Measurements from ENCODE around the gene LAYN.
A peak's percentile ranks its signal among the peaks of the same experiment; 100 is the strongest.

Gene LAYN

DNA sequence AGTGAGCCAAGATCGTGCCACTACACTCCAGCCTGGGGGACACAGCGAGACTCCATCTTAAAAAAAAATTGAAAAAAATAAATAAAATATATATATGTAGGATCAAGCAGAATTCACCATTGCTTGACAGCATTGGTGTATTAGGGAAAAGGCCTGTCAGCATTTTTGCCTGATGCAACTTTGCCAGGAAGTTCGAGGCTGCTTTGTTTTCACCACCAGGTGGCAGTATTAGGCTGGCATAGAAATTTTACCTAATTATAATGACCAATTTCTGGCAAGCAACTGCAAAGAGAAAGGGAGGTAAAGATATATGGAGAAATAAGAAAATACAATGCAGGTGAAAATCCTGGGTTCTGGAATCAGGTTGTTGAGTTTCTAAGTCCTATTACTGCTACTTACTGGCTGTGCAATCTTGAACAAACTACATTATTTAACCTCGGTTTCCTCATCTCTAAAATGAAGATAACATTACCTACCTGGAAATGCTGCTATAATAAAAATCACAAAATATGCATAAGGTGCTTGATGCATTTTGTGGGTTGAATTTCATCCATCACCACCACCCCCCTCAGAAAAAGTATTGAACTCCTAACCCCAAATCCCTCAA, 24.7 kb downstream of the LAYN start:
- no peak for DNase-seq (ENCODE audit: low read depth)
- TF ChIP-seq, protein P1, sequence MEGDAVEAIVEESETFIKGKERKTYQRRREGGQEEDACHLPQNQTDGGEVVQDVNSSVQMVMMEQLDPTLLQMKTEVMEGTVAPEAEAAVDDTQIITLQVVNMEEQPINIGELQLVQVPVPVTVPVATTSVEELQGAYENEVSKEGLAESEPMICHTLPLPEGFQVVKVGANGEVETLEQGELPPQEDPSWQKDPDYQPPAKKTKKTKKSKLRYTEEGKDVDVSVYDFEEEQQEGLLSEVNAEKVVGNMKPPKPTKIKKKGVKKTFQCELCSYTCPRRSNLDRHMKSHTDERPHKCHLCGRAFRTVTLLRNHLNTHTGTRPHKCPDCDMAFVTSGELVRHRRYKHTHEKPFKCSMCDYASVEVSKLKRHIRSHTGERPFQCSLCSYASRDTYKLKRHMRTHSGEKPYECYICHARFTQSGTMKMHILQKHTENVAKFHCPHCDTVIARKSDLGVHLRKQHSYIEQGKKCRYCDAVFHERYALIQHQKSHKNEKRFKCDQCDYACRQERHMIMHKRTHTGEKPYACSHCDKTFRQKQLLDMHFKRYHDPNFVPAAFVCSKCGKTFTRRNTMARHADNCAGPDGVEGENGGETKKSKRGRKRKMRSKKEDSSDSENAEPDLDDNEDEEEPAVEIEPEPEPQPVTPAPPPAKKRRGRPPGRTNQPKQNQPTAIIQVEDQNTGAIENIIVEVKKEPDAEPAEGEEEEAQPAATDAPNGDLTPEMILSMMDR (IDR thresholded peaks at IDR 0.05; ENCODE audit: control insufficient read depth, insufficient read depth, low read depth, low read length, missing control alignments) = peak; percentile 78
- no peak overlapping the region for H3K4me3 ChIP-seq (ENCODE audit: control insufficient read depth, low read depth, low read length)

DNA sequence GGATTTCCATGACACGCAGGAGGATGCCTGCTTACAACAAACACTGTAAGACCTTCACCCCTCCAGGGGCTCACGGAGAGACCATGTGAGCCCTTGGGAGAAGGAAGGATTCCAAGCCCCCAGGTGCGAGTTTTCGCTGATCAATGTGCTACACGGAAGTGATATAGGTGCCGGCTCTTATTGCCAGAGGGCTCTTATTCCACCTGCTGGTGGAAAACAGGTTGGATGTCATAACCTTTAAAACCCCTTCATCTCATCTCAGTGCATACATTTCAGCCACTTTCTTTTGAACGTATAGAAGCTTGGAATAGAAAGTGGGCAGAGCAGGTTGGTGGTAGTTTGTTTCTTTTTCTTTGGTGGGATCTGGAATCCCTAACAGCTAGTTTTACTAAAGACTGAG, 25.8 kb downstream of the LAYN start:
- H3K4me3 ChIP-seq (ENCODE audit: control insufficient read depth, low read depth, low read length) = no peak overlapping the region
- DNase-seq (ENCODE audit: low read depth) = no peak
- TF ChIP-seq, protein P1 (IDR thresholded peaks at IDR 0.05; ENCODE audit: control insufficient read depth, insufficient read depth, low read depth, low read length, missing control alignments) = no peak

DNA sequence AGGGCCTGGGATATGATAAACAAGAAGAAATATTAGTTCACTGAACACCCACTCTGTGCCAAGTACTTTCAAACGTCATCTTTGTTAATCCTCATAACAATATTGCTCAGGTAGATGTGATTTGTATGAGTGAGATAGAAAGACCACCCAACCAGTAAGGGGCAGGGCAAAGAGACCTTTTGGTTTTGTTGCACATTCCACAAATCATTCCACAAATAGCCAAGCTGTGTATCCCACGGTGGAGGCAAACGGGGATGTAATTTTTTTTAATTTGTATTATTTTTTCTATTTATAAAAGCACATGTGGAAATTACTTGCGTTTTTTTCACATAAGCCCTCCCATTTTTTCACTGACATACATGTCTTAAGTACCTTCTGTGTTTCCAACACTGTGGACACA, 29.0 kb downstream of the LAYN start:
- TF ChIP-seq, protein P1 (IDR thresholded peaks at IDR 0.05; ENCODE audit: control insufficient read depth, insufficient read depth, low read depth, low read length, missing control alignments) = no peak
- DNase-seq (ENCODE audit: low read depth) = no peak
- H3K4me3 ChIP-seq (ENCODE audit: control insufficient read depth, low read depth, low read length) = no peak overlapping the region

DNA sequence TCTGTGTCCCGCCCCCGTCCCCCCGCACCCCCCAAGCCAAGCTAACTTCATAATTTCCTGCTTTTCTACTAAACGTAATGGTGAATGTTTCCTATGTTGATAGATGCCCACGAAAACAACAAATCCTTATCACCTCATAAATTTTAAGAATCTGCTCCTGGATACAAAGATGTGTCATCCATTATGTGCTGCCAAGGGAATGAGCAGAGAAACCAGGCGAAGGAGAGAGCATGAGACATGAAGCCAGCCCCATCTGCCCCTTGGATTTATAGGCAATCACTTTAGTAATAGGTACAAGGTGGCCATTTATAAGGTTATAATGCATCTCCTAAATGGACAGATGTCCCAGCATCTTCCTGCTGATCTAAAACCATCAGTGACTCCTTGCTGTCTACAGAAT, 30.3 kb downstream of the LAYN start:
- no peak overlapping the region for H3K4me3 ChIP-seq (ENCODE audit: control insufficient read depth, low read depth, low read length)
- no peak for DNase-seq (ENCODE audit: low read depth)
- TF ChIP-seq, protein P1 (IDR thresholded peaks at IDR 0.05; ENCODE audit: control insufficient read depth, insufficient read depth, low read depth, low read length, missing control alignments) = no peak

DNA sequence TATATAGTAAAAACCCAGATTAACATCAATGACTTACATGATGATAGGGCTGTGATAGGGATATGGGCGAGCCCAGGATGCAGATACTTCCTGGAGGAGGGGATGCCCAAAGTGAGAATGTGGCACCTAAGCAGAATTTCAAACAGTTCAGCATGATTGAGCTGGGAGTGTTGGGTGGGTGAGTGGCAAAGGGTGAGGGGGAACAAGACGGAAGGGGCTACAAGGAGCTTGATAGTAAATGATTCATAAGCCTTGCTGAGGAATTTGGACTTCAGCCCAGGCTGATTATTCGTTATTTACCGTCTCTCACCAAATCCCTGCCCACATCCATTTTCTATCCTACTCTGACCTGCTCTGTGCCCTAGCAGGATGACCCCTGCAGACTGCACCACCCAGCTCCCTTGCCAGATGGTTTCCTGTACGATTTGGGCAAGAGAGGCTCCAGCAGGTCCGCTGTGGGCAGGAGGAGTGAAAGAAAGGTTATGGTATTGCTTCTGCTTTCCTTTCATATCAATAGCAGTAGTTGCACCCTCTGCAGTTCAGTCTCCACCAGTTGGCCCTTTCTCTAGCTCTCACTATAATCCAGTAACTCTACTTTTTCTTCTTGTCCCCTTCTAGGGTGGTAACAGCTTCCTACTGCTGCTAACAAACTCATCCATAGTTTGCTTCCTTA, 31.4 kb downstream of the LAYN start:
- H3K4me3 ChIP-seq (ENCODE audit: control insufficient read depth, low read depth, low read length) = no peak overlapping the region
- TF ChIP-seq, protein P1 (IDR thresholded peaks at IDR 0.05; ENCODE audit: control insufficient read depth, insufficient read depth, low read depth, low read length, missing control alignments) = no peak
- DNase-seq (ENCODE audit: low read depth) = no peak

DNA sequence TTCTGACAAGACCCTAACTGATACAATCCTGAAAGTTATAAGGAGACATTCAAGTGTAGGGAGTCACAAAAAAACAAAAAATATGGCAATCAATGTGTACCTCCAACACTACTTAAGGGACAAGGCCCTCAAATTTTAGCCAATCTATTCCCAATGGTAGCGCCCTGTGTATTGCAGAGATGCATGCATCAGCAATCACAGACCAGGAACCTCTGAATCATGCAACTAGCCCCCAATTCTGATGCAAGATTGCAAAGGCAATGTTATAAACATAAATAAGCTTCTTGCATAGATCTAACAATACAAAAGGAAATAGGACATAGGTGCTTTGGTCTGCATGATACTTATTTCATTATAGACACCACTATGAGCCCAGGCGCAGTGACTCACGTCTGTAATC, 32.1 kb downstream of the LAYN start:
- no peak overlapping the region for H3K4me3 ChIP-seq (ENCODE audit: control insufficient read depth, low read depth, low read length)
- DNase-seq (ENCODE audit: low read depth) = no peak
- TF ChIP-seq, protein P1 (IDR thresholded peaks at IDR 0.05; ENCODE audit: control insufficient read depth, insufficient read depth, low read depth, low read length, missing control alignments) = no peak
